GM19463 (cell line): Measurements from ENCODE around the gene EEPD1.

Experiments used
- ATAC-seq: cut with Tn5 transposase; IDR thresholded peaks from one replicate; pipeline ENCODE4 v1.9.1; 2021; ENCODE audit warnings: mild to moderate bottlenecking, moderate library complexity; ENCODE audit not compliant: unreplicated experiment

EEPD1 gene

GRCh38 chr7:36154255-36155212, 1.5 kb downstream of the EEPD1 start:
- ATAC-seq: no peak

GRCh38 chr7:36155811-36156361, 2.8 kb downstream of the EEPD1 start:
- no peak for ATAC-seq

- ATAC-seq: no peak
These were observed 4.7 kb downstream of the EEPD1 start for GRCh38 chr7:36157527-36158320.

GRCh38 chr7:36158321-36158605, 5.2 kb downstream of the EEPD1 start:
- ATAC-seq: no peak

GRCh38 chr7:36159618-36160017, 6.6 kb downstream of the EEPD1 start:
- no peak for ATAC-seq

- ATAC-seq: no peak
These were observed 7.3 kb downstream of the EEPD1 start for GRCh38 chr7:36160313-36160712.

GRCh38 chr7:36161996-36162395, 8.9 kb downstream of the EEPD1 start:
- no peak for ATAC-seq

- no peak for ATAC-seq
These were observed 12.0 kb downstream of the EEPD1 start for GRCh38 chr7:36165059-36165458.

- no peak for ATAC-seq
These were observed 12.7 kb downstream of the EEPD1 start for GRCh38 chr7:36165802-36166201.

- no peak for ATAC-seq
These were observed 14.5 kb downstream of the EEPD1 start for GRCh38 chr7:36167403-36168050.

GRCh38 chr7:36171503-36171902, 18.4 kb downstream of the EEPD1 start:
- ATAC-seq: no peak

GRCh38 chr7:36175886-36176285, 22.8 kb downstream of the EEPD1 start:
- ATAC-seq: no peak

GRCh38 chr7:36176697-36177096, 23.6 kb downstream of the EEPD1 start:
- no peak for ATAC-seq

- ATAC-seq: no peak
These were observed 27.1 kb downstream of the EEPD1 start for GRCh38 chr7:36180121-36180520.

- no peak for ATAC-seq
These were observed 28.6 kb downstream of the EEPD1 start for GRCh38 chr7:36181668-36182067.

- no peak for ATAC-seq
These were observed 30.0 kb downstream of the EEPD1 start for GRCh38 chr7:36182854-36183604.

GRCh38 chr7:36185092-36185491, 32.0 kb downstream of the EEPD1 start:
- no peak for ATAC-seq

- no peak for ATAC-seq
These were observed 32.7 kb downstream of the EEPD1 start for GRCh38 chr7:36185756-36186155.

- ATAC-seq: no peak
These were observed 33.5 kb downstream of the EEPD1 start for GRCh38 chr7:36186359-36187121.

- ATAC-seq: no peak
These were observed 35.2 kb downstream of the EEPD1 start for GRCh38 chr7:36188266-36188665.
